SK-N-SH (cell line): ENCODE data around the gene MTHFD1L. TPM values are rescaled to one million over a fixed set of nuclear protein-coding genes. Genes with fewer than 3 reads are reported as not detected.
A peak's percentile ranks its signal among the peaks of the same experiment; 100 is the strongest.

Source experiments
- CTCF ChIA-PET: fragments of 300-600, 350-600 bp; formaldehyde crosslinking; extraction: SDS; loops from one replicate; lab custom pipeline; 2021; lab: Yijun Ruan, JAX
- POLR2A ChIA-PET: fragments of 350-600 bp; sonication (Branson Sonifier 250); formaldehyde crosslinking; extraction: SDS; loops from one replicate; lab custom pipeline; 2020; ENCODE audit warnings: antibody characterized with exemption, inconsistent platforms; lab: Yijun Ruan, JAX
- DNase-seq: peaks from one replicate; pipeline ENCODE4 v3.0.0; 2012
- H2AFZ ChIP-seq: fragments of 200-600 bp; sonication (generic); 2 replicates; pipeline ENCODE4 v1.8.1; 2016; ENCODE audit warnings: antibody characterized with exemption, mild to moderate bottlenecking, low read depth
- H3F3A ChIP-seq: fragments of 200-600 bp; sonication (generic); replicated peaks from 2 replicates; pipeline ENCODE3; 2016; ENCODE audit warnings: antibody characterized with exemption, mild to moderate bottlenecking; ENCODE audit not compliant: insufficient read depth
- H3K27ac ChIP-seq, 2 experiments: fragments of 200-500 bp in 1 of 2; fragments of 200-600 bp in 1 of 2; sonication (Bioruptor generic) in 1 of 2; sonication (generic), shearing (Covaris generic) in 1 of 2; 2 replicates each; pipeline versions ENCODE4 v1.5.1 to v1.6.1; 2014 to 2016; ENCODE audit warnings: low read depth in 2 of 2, inconsistent platforms in 1 of 2, low read length in 1 of 2, mild to moderate bottlenecking in 1 of 2, mixed read lengths in 1 of 2
- H3K27me3 ChIP-seq: fragments of 200-600 bp; sonication (generic), shearing (Covaris generic); 2 replicates; pipeline ENCODE4 v1.6.1; 2016; ENCODE audit warnings: mixed run types; ENCODE audit not compliant: insufficient read depth
- H3K36me3 ChIP-seq, 2 experiments: fragments of 200-500 bp in 1 of 2; fragments of 200-600 bp in 1 of 2; sonication (Bioruptor generic) in 1 of 2; sonication (generic) in 1 of 2; replicated peaks in 1 of 2; 2 replicates each; pipeline versions ENCODE3 to v1.5.1; 2014 to 2016; ENCODE audit warnings: low read length in 1 of 2, mild to moderate bottlenecking in 1 of 2; ENCODE audit not compliant: insufficient read depth in 2 of 2, control insufficient read depth in 1 of 2
- H3K4me1 ChIP-seq, 2 experiments: fragments of 200-500 bp in 1 of 2; fragments of 200-600 bp in 1 of 2; sonication (Bioruptor generic) in 1 of 2; sonication (generic), shearing (Covaris generic) in 1 of 2; 2 replicates each; pipeline versions ENCODE4 v1.5.1 to v1.6.1; 2014 to 2016; ENCODE audit warnings: low read depth in 1 of 2, low read length in 1 of 2, mixed run types in 1 of 2; ENCODE audit not compliant: insufficient read depth in 2 of 2, control insufficient read depth in 1 of 2
- H3K4me2 ChIP-seq: fragments of 200-600 bp; sonication (generic), shearing (Covaris generic); 2 replicates; pipeline ENCODE4 v1.6.1; 2017; ENCODE audit warnings: mixed run types
- H3K4me3 ChIP-seq, 2 experiments: fragments of 200-500 bp in 1 of 2; fragments of 200-600 bp in 1 of 2; sonication (Bioruptor generic) in 1 of 2; sonication (generic), shearing (Covaris generic) in 1 of 2; 2 replicates each; pipeline versions ENCODE4 v1.5.1 to v1.8.1; 2014 to 2016; ENCODE audit warnings: low read depth in 2 of 2, inconsistent platforms in 1 of 2, low read length in 1 of 2, mild to moderate bottlenecking in 1 of 2, mixed read lengths in 1 of 2, moderate library complexity in 1 of 2
- H3K79me2 ChIP-seq: fragments of 200-600 bp; sonication (generic); 2 replicates; pipeline ENCODE4 v1.8.1; 2017; ENCODE audit warnings: mild to moderate bottlenecking; ENCODE audit not compliant: insufficient read depth
- H3K9ac ChIP-seq: fragments of 200-600 bp; sonication (generic); 2 replicates; pipeline ENCODE4 v1.6.1; 2017; ENCODE audit warnings: mixed run types
- H3K9me2 ChIP-seq: fragments of 200-600 bp; sonication (generic); 2 replicates; pipeline ENCODE4 v1.6.1; 2017; ENCODE audit warnings: mixed run types
- H3K9me3 ChIP-seq: fragments of 200-600 bp; sonication (generic); 2 replicates; pipeline ENCODE4 v1.6.1; 2017; ENCODE audit warnings: mixed run types, mild to moderate bottlenecking, moderate library complexity
- H4K20me1 ChIP-seq: fragments of 200-600 bp; sonication (generic); 2 replicates; pipeline ENCODE4 v1.6.1; 2017; ENCODE audit warnings: mild to moderate bottlenecking, mixed run types; ENCODE audit not compliant: insufficient read depth
- EP300 ChIP-seq, 2 experiments: IDR thresholded peaks; 2 replicates each; pipeline versions ENCODE4 v1.4.0 to v1.6.1; 2012; ENCODE audit warnings: borderline replicate concordance in 1 of 2, low read depth in 1 of 2, low read length in 1 of 2
- FOSL2 ChIP-seq: IDR thresholded peaks from 2 replicates; pipeline ENCODE4 v1.4.0; 2012; ENCODE audit warnings: low read depth, mild to moderate bottlenecking, moderate library complexity, borderline replicate concordance
- FOXM1 ChIP-seq: IDR thresholded peaks from 2 replicates; pipeline ENCODE4 v1.4.0; 2012; ENCODE audit warnings: low read depth, mild to moderate bottlenecking
- GABPA ChIP-seq: IDR thresholded peaks from 2 replicates; pipeline ENCODE4 v1.4.0; 2012; ENCODE audit warnings: low read depth, mild to moderate bottlenecking
- JUND ChIP-seq: IDR thresholded peaks from 2 replicates; pipeline ENCODE4 v1.4.0; 2012
- MEF2A ChIP-seq: IDR thresholded peaks from 2 replicates; pipeline ENCODE4 v1.4.0; 2012; ENCODE audit warnings: low read depth, borderline replicate concordance
- MXI1 ChIP-seq: IDR thresholded peaks from 2 replicates; pipeline ENCODE4 v1.6.1; 2012; ENCODE audit warnings: mild to moderate bottlenecking, low read depth, low read length, improper control_type of control experiment
- NFIC ChIP-seq: IDR thresholded peaks from 2 replicates; pipeline ENCODE4 v1.4.0; 2012; ENCODE audit warnings: borderline replicate concordance
- NRF1 ChIP-seq: IDR thresholded peaks from 2 replicates; pipeline ENCODE4 v1.6.1; 2012; ENCODE audit warnings: low read depth, mild to moderate bottlenecking, low read length
- RCOR1 ChIP-seq: fragments of 150-350 bp; IDR thresholded peaks from 2 replicates; pipeline ENCODE4 v1.6.1; 2017; ENCODE audit warnings: antibody characterized with exemption, low read length
- RFX5 ChIP-seq: IDR thresholded peaks from 2 replicates; pipeline ENCODE4 v1.6.1; 2012; ENCODE audit warnings: mild to moderate bottlenecking, improper control_type of control experiment, low read length
- SMC3 ChIP-seq: IDR thresholded peaks from 2 replicates; pipeline ENCODE4 v1.6.1; 2012; ENCODE audit warnings: low read depth, low read length, improper control_type of control experiment
- TAF1 ChIP-seq: IDR thresholded peaks from 2 replicates; pipeline ENCODE4 v1.6.1; 2012; ENCODE audit warnings: low read depth, mild to moderate bottlenecking, low read length, moderate library complexity, borderline replicate concordance
- TCF12 ChIP-seq: IDR thresholded peaks from 2 replicates; pipeline ENCODE4 v1.4.0; 2012
- YY1 ChIP-seq: IDR thresholded peaks from 2 replicates; pipeline ENCODE4 v1.4.0; 2012; ENCODE audit warnings: low read depth, mild to moderate bottlenecking
- WGBS: methylation state at CpG from one replicate; pipeline ENCODE4 v1.1.6; 2017; ENCODE audit warnings: low lambda C conversion rate; 5-methylcytosine and 5-hydroxymethylcytosine counted together
- polyA plus RNA-seq, 3 experiments: library from polyadenylated mRNA; depleted of rRNA; stranded (reverse); fragments of >200 nt; gene quantifications; 2 replicates each; pipeline ENCODE4 v1.2.3, GENCODE V29; 2012
- TF ChIP-seq, protein P1 (sequence below): IDR thresholded peaks from 2 replicates; pipeline ENCODE4 v1.6.1; 2012; ENCODE audit warnings: mild to moderate bottlenecking, low read depth, low read length, moderate library complexity
- TF ChIP-seq, protein P2 (sequence below): fragments of 150-350 bp; IDR thresholded peaks from 2 replicates; pipeline ENCODE4 v1.6.1; 2017; ENCODE audit warnings: antibody characterized with exemption, low read length, low read depth, borderline replicate concordance
- TF ChIP-seq, protein P3 (sequence below): IDR thresholded peaks from 2 replicates; pipeline ENCODE4; 2012
- TF ChIP-seq, protein P4 (sequence below): fragments of 200-600 bp; sonication (generic); IDR thresholded peaks from 2 replicates; pipeline ENCODE4 v1.6.1; 2017; ENCODE audit warnings: antibody characterized with exemption, mild to moderate bottlenecking, moderate library complexity
- TF ChIP-seq, protein P5 (sequence below): IDR thresholded peaks from 2 replicates; pipeline ENCODE4 v1.4.0; 2012; ENCODE audit warnings: low read depth, borderline replicate concordance

MTHFD1L gene
- polyA plus RNA-seq, 1 of the 3 experiments (the other 2 are of a cell fraction) = 37.0 TPM

DNA sequence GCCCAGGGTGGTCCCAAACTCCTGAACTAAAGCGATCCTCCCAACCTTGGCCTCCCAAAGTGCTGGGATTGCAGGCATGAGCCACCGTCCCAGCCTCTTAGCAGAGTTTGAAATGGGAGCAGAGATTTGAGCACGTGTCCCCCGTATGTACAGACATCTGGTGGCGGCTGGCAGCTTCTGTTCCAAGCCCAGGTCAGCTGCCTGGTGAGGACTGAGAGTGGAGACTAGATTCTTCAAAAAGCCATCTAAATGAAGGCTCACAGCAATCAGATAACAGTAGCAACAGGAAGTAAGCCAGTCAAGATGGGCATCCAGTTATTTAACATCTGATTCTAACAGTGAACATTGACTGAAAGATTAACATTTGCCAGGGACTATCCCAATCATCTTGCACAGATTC, 246.2 kb downstream of the MTHFD1L start (continued):
- TF ChIP-seq, protein P1, sequence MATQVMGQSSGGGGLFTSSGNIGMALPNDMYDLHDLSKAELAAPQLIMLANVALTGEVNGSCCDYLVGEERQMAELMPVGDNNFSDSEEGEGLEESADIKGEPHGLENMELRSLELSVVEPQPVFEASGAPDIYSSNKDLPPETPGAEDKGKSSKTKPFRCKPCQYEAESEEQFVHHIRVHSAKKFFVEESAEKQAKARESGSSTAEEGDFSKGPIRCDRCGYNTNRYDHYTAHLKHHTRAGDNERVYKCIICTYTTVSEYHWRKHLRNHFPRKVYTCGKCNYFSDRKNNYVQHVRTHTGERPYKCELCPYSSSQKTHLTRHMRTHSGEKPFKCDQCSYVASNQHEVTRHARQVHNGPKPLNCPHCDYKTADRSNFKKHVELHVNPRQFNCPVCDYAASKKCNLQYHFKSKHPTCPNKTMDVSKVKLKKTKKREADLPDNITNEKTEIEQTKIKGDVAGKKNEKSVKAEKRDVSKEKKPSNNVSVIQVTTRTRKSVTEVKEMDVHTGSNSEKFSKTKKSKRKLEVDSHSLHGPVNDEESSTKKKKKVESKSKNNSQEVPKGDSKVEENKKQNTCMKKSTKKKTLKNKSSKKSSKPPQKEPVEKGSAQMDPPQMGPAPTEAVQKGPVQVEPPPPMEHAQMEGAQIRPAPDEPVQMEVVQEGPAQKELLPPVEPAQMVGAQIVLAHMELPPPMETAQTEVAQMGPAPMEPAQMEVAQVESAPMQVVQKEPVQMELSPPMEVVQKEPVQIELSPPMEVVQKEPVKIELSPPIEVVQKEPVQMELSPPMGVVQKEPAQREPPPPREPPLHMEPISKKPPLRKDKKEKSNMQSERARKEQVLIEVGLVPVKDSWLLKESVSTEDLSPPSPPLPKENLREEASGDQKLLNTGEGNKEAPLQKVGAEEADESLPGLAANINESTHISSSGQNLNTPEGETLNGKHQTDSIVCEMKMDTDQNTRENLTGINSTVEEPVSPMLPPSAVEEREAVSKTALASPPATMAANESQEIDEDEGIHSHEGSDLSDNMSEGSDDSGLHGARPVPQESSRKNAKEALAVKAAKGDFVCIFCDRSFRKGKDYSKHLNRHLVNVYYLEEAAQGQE = no peak
- TF ChIP-seq FOSL2 = no peak
- TF ChIP-seq, protein P2, sequence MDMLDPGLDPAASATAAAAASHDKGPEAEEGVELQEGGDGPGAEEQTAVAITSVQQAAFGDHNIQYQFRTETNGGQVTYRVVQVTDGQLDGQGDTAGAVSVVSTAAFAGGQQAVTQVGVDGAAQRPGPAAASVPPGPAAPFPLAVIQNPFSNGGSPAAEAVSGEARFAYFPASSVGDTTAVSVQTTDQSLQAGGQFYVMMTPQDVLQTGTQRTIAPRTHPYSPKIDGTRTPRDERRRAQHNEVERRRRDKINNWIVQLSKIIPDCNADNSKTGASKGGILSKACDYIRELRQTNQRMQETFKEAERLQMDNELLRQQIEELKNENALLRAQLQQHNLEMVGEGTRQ = no peak
- TF ChIP-seq, protein P3, sequence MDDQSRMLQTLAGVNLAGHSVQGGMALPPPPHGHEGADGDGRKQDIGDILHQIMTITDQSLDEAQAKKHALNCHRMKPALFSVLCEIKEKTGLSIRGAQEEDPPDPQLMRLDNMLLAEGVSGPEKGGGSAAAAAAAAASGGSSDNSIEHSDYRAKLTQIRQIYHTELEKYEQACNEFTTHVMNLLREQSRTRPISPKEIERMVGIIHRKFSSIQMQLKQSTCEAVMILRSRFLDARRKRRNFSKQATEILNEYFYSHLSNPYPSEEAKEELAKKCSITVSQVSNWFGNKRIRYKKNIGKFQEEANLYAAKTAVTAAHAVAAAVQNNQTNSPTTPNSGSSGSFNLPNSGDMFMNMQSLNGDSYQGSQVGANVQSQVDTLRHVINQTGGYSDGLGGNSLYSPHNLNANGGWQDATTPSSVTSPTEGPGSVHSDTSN = no peak
- no peak for TF ChIP-seq SMC3
- TF ChIP-seq MXI1 = peak; percentile 38; the same call in 1 of the 2 replicates
- no peak for TF ChIP-seq RCOR1
- TF ChIP-seq TAF1 = no peak
- no peak for TF ChIP-seq MEF2A
- TF ChIP-seq YY1 = no peak
- TF ChIP-seq NFIC = no peak
- TF ChIP-seq NRF1 = no peak
- no peak for TF ChIP-seq GABPA
- no peak for TF ChIP-seq FOXM1
- peak; percentile 31; the same call in 1 of the 2 replicates for TF ChIP-seq TCF12
- TF ChIP-seq JUND = no peak
- TF ChIP-seq RFX5 = no peak
- peak in 1 of 2 experiments; percentile 29; a peak in 1 of 4 replicates for TF ChIP-seq EP300 (IDR thresholded peaks at IDR 0.05; ENCODE audit: borderline replicate concordance in 1 of 2, low read depth in 1 of 2, low read length in 1 of 2)

DNA sequence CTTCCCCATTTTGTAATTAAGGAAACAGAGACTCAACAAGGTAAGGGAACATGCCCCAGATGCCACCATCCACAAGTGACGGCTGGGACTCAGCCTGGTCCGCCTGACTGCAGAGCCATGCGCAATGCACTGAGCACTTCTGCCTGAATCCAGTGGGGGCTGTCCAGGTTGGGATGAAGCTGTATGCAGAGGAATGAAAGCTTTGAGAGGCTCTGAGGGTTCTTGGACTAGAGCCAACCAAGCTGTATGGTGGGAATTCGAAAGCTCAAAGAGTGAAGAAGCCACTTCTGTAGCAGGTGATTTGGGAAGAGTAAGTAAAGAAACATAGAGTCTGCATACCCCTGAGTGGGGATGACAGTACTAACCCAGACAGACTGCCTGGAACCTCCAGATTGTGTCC, 246.6 kb downstream of the MTHFD1L start:
- Histone ChIP-seq H4K20me1 (no peaks in the 10 kb centered on the region), H3F3A (no peaks in the 10 kb centered on the region), H3K9ac (no peak overlapping the region), H3K4me2 (no peak overlapping the region), H3K4me1 (peaks cover 0 to 14% of the 10 kb centered on the region in 2 experiments; a peak in 2 of 4 replicates), H3K79me2 (no peaks in the 10 kb centered on the region), H3K27ac (peak overlapping the region in 1 of 2 experiments; percentile 56; a peak in 2 of 4 replicates), H3K4me3 (no peak overlapping the region), H3K27me3 (no peaks in the 10 kb centered on the region), H2AFZ (no peak overlapping the region), H3K36me3 (no peaks in the 10 kb centered on the region), H3K9me3 (no peaks in the 10 kb centered on the region)
- CTCF ChIA-PET = no interaction called here
- 71% methylated on average over 4 of the region's 4 CpGs for WGBS
- DNase-seq = peak; percentile 56
- POLR2A ChIA-PET = no interaction called here
- no peak for TF ChIP-seq NFIC
- TF ChIP-seq, protein P2 = no peak
- TF ChIP-seq, protein P4, sequence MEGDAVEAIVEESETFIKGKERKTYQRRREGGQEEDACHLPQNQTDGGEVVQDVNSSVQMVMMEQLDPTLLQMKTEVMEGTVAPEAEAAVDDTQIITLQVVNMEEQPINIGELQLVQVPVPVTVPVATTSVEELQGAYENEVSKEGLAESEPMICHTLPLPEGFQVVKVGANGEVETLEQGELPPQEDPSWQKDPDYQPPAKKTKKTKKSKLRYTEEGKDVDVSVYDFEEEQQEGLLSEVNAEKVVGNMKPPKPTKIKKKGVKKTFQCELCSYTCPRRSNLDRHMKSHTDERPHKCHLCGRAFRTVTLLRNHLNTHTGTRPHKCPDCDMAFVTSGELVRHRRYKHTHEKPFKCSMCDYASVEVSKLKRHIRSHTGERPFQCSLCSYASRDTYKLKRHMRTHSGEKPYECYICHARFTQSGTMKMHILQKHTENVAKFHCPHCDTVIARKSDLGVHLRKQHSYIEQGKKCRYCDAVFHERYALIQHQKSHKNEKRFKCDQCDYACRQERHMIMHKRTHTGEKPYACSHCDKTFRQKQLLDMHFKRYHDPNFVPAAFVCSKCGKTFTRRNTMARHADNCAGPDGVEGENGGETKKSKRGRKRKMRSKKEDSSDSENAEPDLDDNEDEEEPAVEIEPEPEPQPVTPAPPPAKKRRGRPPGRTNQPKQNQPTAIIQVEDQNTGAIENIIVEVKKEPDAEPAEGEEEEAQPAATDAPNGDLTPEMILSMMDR = no peak
- TF ChIP-seq, protein P5, sequence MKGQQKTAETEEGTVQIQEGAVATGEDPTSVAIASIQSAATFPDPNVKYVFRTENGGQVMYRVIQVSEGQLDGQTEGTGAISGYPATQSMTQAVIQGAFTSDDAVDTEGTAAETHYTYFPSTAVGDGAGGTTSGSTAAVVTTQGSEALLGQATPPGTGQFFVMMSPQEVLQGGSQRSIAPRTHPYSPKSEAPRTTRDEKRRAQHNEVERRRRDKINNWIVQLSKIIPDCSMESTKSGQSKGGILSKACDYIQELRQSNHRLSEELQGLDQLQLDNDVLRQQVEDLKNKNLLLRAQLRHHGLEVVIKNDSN = no peak
- no peak for TF ChIP-seq RFX5
- TF ChIP-seq, all 33 proteins: peak for 0
- no peaks in the 10 kb centered on the region for H3K9me2 ChIP-seq
